RCC 7860 (cell line): ENCODE results near the gene SCIN.
"Not testable (repeated sequence)": the region's sequence is repeated elsewhere in the genome, so short reads cannot be mapped to it uniquely, and the experiment has no call there.

Source experiments
- DNase-seq: peaks from one replicate; pipeline ENCODE4 v3.0.0-alpha.2; 2015; ENCODE audit warnings: low spot score
- FAIRE-seq: peaks from 2 replicates; lab custom pipeline; 2012; peaks lifted over from hg19 to GRCh38; lab: Jason Lieb, UNC

Gene SCIN

GRCh38 chr7:12645212-12645611, 74.7 kb downstream of the SCIN start:
- DNase-seq, FAIRE-seq: not testable (repeated sequence)

GRCh38 chr7:12646139-12646538, 75.6 kb downstream of the SCIN start:
- DNase-seq (peak; percentile 58), FAIRE-seq (peak; percentile 55)

- DNase-seq (peak; percentile 76), FAIRE-seq (peak; percentile 74)
Observed at GRCh38 chr7:12647364-12648219, 77.1 kb downstream of the SCIN start.

GRCh38 chr7:12648704-12649261, 78.3 kb downstream of the SCIN start:
- no peak for FAIRE-seq
- no peak for DNase-seq

- DNase-seq (no peak), FAIRE-seq (peak; percentile 64)
Observed at GRCh38 chr7:12649348-12649747, 78.8 kb downstream of the SCIN start.

- no peak for DNase-seq
Observed at GRCh38 chr7:12650080-12650479, 79.6 kb downstream of the SCIN start.

GRCh38 chr7:12653110-12653509, 82.6 kb downstream of the SCIN start:
- FAIRE-seq (peak; percentile 14), DNase-seq (no peak)

More at GRCh38 chr7:12650080-12650479, 79.6 kb downstream of the SCIN start:
- peak; percentile 64 for FAIRE-seq

- peak; percentile 33 for FAIRE-seq
- DNase-seq, result no peak
Observed at GRCh38 chr7:12653518-12653917, 83.0 kb downstream of the SCIN start.

GRCh38 chr7:12655161-12655560, 84.6 kb downstream of the SCIN start:
- DNase-seq (no peak), FAIRE-seq (no peak)

GRCh38 chr7:12660423-12660822, 89.9 kb downstream of the SCIN start:
- FAIRE-seq, result peak; percentile 97
- DNase-seq, result peak; percentile 97

- peak; percentile 31 for DNase-seq
- not testable (repeated sequence) for FAIRE-seq
Observed at GRCh38 chr7:12660986-12661385, 90.5 kb downstream of the SCIN start.

- DNase-seq (no peak), FAIRE-seq (no peak)
Observed at GRCh38 chr7:12661581-12661980, 91.1 kb downstream of the SCIN start.

- no peak for DNase-seq
- no peak for FAIRE-seq
Observed at GRCh38 chr7:12670000-12670729, 99.6 kb downstream of the SCIN start.

GRCh38 chr7:12670743-12671520, 100.4 kb downstream of the SCIN start:
- FAIRE-seq (no peak), DNase-seq (no peak)

GRCh38 chr7:12673436-12673835, 102.9 kb downstream of the SCIN start:
- not testable (repeated sequence) for DNase-seq, FAIRE-seq

- no peak for FAIRE-seq
Observed at GRCh38 chr7:12674053-12674452, 103.5 kb downstream of the SCIN start.

GRCh38 chr7:12674861-12675260, 104.3 kb downstream of the SCIN start:
- DNase-seq (no peak), FAIRE-seq (no peak)

More at GRCh38 chr7:12674053-12674452, 103.5 kb downstream of the SCIN start:
- no peak for DNase-seq

- no peak for DNase-seq
- FAIRE-seq, result no peak
Observed at GRCh38 chr7:12683678-12684585, 113.4 kb downstream of the SCIN start.

GRCh38 chr7:12684733-12685132, 114.2 kb downstream of the SCIN start:
- FAIRE-seq (no peak), DNase-seq (no peak)

GRCh38 chr7:12685550-12685949, 115.0 kb downstream of the SCIN start:
- DNase-seq (no peak), FAIRE-seq (no peak)
